A549 (cell line): ENCODE data around the gene IP6K1. TPM values are rescaled to one million over a fixed set of nuclear protein-coding genes. Genes with fewer than 3 reads are reported as not detected.
"Not testable (repeated sequence)": the region's sequence is repeated elsewhere in the genome, so short reads cannot be mapped to it uniquely, and the experiment has no call there.

Experiments
- ATAC-seq, 2 experiments: fragments of 200-7000 bp in 1 of 2; fragments of >200 bp in 1 of 2; cut with Nextera tagmentation in 1 of 2; cut with Tn5 transposase in 1 of 2; 3 replicates each; pipeline versions ENCODE4 v1.8.0 to v1.9.1; 2018 to 2020; ENCODE audit warnings: mild to moderate bottlenecking in 1 of 2, moderate library complexity in 1 of 2
- CTCF ChIA-PET: fragments of 300-600 bp; sonication (Branson Sonifier 250); formaldehyde crosslinking; extraction: SDS; loops from one replicate; lab custom pipeline; 2021; ENCODE audit warnings: antibody characterized with exemption, inconsistent platforms; lab: Yijun Ruan, JAX
- POLR2A ChIA-PET: fragments of 350-600 bp; formaldehyde crosslinking; extraction: SDS; loops from one replicate; lab custom pipeline; 2021; ENCODE audit warnings: antibody characterized with exemption, inconsistent platforms; lab: Yijun Ruan, JAX
- DNase-seq, 2 experiments: peaks; one replicate each; pipeline versions ENCODE4 v3.0.0 to v3.0.0-alpha.2; 2011 to 2016; ENCODE audit warnings: low read depth in 1 of 2, low spot score in 1 of 2
- FAIRE-seq: peaks from 2 replicates; lab custom pipeline; 2011; peaks lifted over from hg19 to GRCh38; lab: Jason Lieb, UNC
- H3K27ac ChIP-seq, 2 experiments: fragments of >200 bp; sonication (Bioruptor Twin); formaldehyde crosslinking; 3 replicates each; pipeline ENCODE4 v1.5.1; 2016 to 2017
- H3K4me1 ChIP-seq: fragments of >200 bp; sonication (Bioruptor Twin); formaldehyde crosslinking; 3 replicates; pipeline ENCODE4 v1.6.1; 2016
- H3K4me2 ChIP-seq: fragments of >200 bp; sonication (Bioruptor Twin); formaldehyde crosslinking; 3 replicates; pipeline ENCODE4 v1.6.1; 2016
- H3K4me3 ChIP-seq: fragments of >200 bp; sonication (Bioruptor Twin); formaldehyde crosslinking; 3 replicates; pipeline ENCODE4 v1.5.1; 2016
- H3K9me3 ChIP-seq: fragments of >200 bp; sonication (Bioruptor Twin); formaldehyde crosslinking; 3 replicates; pipeline ENCODE4 v1.6.1; 2016
- BHLHE40 ChIP-seq: IDR thresholded peaks from 2 replicates; pipeline ENCODE4 v1.6.1; 2012; ENCODE audit warnings: low read depth, low read length, inconsistent platforms
- CBX2 ChIP-seq: fragments of 200-600 bp; sonication (generic); IDR thresholded peaks from 2 replicates; pipeline ENCODE4 v1.6.1; 2016; ENCODE audit warnings: low read depth, mild to moderate bottlenecking, borderline replicate concordance
- EHMT2 ChIP-seq: fragments of 200-600 bp; sonication (generic); IDR thresholded peaks from 2 replicates; pipeline ENCODE4 v1.6.1; 2016; ENCODE audit warnings: antibody characterized with exemption, low read depth, mild to moderate bottlenecking, moderate library complexity
- EP300 ChIP-seq, 2 experiments: fragments of >200 bp; sonication (Bioruptor Twin); formaldehyde crosslinking; IDR thresholded peaks; 2 replicates in 1 of 2; 3 replicates in 1 of 2; pipeline ENCODE4 v1.6.1; 2016 to 2017
- FOSL2 ChIP-seq, 2 experiments: fragments of 450-650 bp in 1 of 2; fragments of >200 bp in 1 of 2; sonication (Bioruptor Twin) in 1 of 2; formaldehyde crosslinking; IDR thresholded peaks; 2 replicates each; pipeline versions ENCODE4 v1.5.0 to v1.6.1; 2016 to 2020; ENCODE audit warnings: mild to moderate bottlenecking in 1 of 2, moderate library complexity in 1 of 2
- GATA3 ChIP-seq: IDR thresholded peaks from 2 replicates; pipeline ENCODE4 v1.6.1; 2012; ENCODE audit warnings: borderline replicate concordance
- HDAC2 ChIP-seq: fragments of 200-600 bp; sonication (generic); IDR thresholded peaks from 2 replicates; pipeline ENCODE4 v1.6.1; 2016
- HEYL ChIP-seq: fragments of 250-450 bp; sonication (Bioruptor Pico); IDR thresholded peaks from 2 replicates; pipeline ENCODE4 v1.8.0; 2021; ENCODE audit warnings: mild to moderate bottlenecking, moderate library complexity
- HOXB13 ChIP-seq: fragments of 250-450 bp; sonication (Bioruptor Pico); IDR thresholded peaks from 2 replicates; pipeline ENCODE4 v1.5.0; 2020; ENCODE audit warnings: low read depth, mild to moderate bottlenecking, moderate library complexity
- MAFK ChIP-seq: fragments of 450-650 bp; IDR thresholded peaks from 2 replicates; pipeline ENCODE4 v1.6.1; 2014; ENCODE audit not compliant: partially characterized antibody
- NR3C1 ChIP-seq: fragments of >200 bp; sonication (Bioruptor Twin); formaldehyde crosslinking; IDR thresholded peaks from 3 replicates; pipeline ENCODE4 v1.6.1; 2017
- RCOR1 ChIP-seq: fragments of 150-350 bp; IDR thresholded peaks from 2 replicates; pipeline ENCODE4 v1.6.1; 2014; ENCODE audit warnings: antibody characterized with exemption, low read length, low read depth
- RNF2 ChIP-seq: fragments of 200-600 bp; sonication (generic); IDR thresholded peaks from 2 replicates; pipeline ENCODE4 v1.6.1; 2016; ENCODE audit warnings: low read depth, mild to moderate bottlenecking, antibody characterized with exemption, moderate library complexity, borderline replicate concordance
- SREBF2 ChIP-seq: fragments of 450-650 bp; IDR thresholded peaks from 2 replicates; pipeline ENCODE4 v1.6.1; 2014; ENCODE audit warnings: mild to moderate bottlenecking, moderate library complexity
- TP53 ChIP-seq: fragments of 250-450 bp; sonication (Bioruptor Pico); IDR thresholded peaks from 2 replicates; pipeline ENCODE4 v1.5.0; 2021; ENCODE audit warnings: mild to moderate bottlenecking, moderate library complexity
- ZNF302 ChIP-seq: fragments of 250-450 bp; sonication (Bioruptor Pico); IDR thresholded peaks from 2 replicates; pipeline ENCODE4 v1.9.0; 2021; ENCODE audit warnings: inconsistent platforms, mild to moderate bottlenecking, moderate library complexity
- WGBS: methylation state at CpG from one replicate; pipeline ENCODE4 v1.1.6; 2017; ENCODE audit errors: missing lambda C conversion rate; 5-methylcytosine and 5-hydroxymethylcytosine counted together
- polyA plus RNA-seq, 4 experiments: library from polyadenylated mRNA; depleted of rRNA in 3 of 4; stranded (reverse); fragments of >200 nt; fragmentation: RNase III in 1 of 4; extraction: RNeasy Plus Mini Kit Qiagen cat#74134 plus additional on column Dnase treatment in 1 of 4; gene quantifications; 2 replicates in 3 of 4; 3 replicates in 1 of 4; pipeline ENCODE4 v1.2.3, GENCODE V29; 2011 to 2017
- TF ChIP-seq, protein P1 (sequence below): fragments of 250-450 bp; sonication (Bioruptor Pico); IDR thresholded peaks from 2 replicates; pipeline ENCODE4 v1.5.0; 2021; ENCODE audit warnings: mild to moderate bottlenecking, moderate library complexity, borderline replicate concordance
- TF ChIP-seq, protein P2 (sequence below): fragments of >200 bp; sonication (Bioruptor Twin); formaldehyde crosslinking; IDR thresholded peaks from 3 replicates; pipeline ENCODE4 v1.6.1; 2016
- TF ChIP-seq, protein P3 (sequence below): IDR thresholded peaks from 2 replicates; pipeline ENCODE4 v1.6.1; 2012; ENCODE audit warnings: low read depth, borderline replicate concordance
- TF ChIP-seq, protein P4 (sequence below): IDR thresholded peaks from 2 replicates; pipeline ENCODE4 v1.6.1; 2012
- TF ChIP-seq, protein P5 (sequence below): IDR thresholded peaks from 2 replicates; pipeline ENCODE4 v1.6.1; 2012

Gene IP6K1
- polyA plus RNA-seq, 2 of the 4 experiments (the other 2 are of a cell fraction), result 16.2 to 22.2 TPM

DNA sequence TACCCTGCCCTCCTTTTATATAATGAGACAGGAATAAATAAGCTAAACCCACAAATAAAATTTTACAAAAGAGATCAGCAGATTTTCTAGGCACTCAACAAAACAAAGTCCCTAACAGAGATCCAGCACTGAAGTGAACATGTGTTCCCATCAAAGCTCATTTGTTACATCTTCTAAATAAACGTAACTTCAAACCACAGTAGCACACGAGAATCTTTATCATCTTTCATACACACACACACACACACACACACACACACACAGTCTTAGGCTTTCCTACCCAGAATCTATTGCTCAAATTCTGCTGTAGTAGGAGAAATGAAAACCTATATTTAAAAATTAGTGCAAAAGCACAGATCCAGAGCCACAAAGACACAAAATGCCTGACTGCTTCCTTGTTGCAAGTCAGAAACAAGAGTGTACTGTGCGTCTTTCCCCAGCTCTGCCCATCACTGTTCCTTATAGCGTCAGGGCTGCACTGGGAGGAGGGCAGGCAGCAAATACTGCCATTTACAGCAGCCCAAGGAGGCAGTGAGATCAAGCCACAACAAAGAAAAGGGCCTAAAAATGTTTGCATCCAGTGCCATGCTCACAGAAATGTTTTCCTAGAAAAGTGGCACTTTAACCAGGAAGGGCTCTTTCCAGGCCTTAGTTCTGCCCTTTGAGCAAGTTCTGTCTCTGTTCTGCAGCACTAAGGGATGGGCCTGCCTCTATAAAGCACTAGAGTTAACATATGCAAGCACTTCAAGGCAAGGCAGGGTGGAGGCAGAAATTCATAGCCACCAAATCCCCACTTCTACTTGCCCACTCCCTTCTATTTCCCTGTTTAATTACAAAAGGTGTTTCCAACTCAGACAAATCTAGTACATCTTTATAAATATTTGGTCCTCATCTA lies 6.0 kb downstream of the IP6K1 start:
- POLR2A ChIA-PET, result no interaction called here

DNA sequence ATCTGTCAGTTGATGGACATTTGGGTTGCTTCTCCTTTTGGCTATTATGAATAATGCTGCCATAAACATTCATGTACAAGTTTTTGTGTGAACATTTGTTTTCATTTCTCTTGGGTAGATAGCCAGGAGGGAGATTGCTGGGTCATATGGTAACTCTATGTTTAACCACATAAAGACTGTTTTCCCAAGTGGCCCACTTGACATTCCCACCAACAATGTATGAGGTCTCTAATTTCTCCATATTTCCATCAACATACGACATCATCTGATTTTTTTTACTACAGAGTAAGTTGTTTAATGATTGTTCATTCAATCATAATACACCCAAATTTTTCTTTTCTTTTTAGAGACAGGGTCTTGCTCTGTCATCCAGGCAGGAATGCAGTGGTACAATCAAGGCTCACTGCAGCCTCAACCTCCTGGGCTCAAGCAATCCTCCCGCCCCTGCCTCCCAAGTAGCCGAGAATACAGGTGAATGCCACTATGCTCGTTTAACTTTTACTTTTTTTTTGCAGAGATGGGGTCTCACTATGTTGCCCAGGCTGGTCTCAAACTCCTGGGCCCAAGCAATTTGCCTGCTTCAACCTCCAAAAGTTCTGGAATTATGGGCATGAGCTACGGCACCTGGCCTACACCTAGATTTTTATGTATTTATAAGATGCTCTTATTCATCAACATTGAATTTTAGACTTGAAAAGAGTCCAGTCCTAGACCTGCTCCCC lies 6.8 kb downstream of the IP6K1 start:
- ChIA-PET CTCF (interaction anchor here (0.9 kb wide), 1 partner anchor 23 kb away, joined by 3 read pairs; the partner anchor contains the start of gene INKA1), POLR2A (no interaction called here)
- Histone ChIP-seq H3K9me3 (no peaks in the 10 kb centered on the region), H3K4me2 (no peak overlapping the region), H3K4me3 (no peak overlapping the region), H3K4me1 (peaks cover 5% of the 10 kb centered on the region; the same call in 1 of the 3 replicates), H3K27ac (no peak overlapping the region)
- WGBS, result 98% methylated on average over 5 of the region's 5 CpGs
- ATAC-seq, result no peak
- TF ChIP-seq, protein P1, sequence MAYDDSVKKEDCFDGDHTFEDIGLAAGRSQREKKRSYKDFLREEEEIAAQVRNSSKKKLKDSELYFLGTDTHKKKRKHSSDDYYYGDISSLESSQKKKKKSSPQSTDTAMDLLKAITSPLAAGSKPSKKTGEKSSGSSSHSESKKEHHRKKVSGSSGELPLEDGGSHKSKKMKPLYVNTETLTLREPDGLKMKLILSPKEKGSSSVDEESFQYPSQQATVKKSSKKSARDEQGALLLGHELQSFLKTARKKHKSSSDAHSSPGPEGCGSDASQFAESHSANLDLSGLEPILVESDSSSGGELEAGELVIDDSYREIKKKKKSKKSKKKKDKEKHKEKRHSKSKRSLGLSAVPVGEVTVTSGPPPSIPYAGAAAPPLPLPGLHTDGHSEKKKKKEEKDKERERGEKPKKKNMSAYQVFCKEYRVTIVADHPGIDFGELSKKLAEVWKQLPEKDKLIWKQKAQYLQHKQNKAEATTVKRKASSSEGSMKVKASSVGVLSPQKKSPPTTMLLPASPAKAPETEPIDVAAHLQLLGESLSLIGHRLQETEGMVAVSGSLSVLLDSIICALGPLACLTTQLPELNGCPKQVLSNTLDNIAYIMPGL (CRISPR knock-in tag), result no peak
- TF ChIP-seq CBX2 (no peak), HDAC2 (no peak), TP53 (CRISPR knock-in tag) (no peak), NR3C1 (no peak), EHMT2 (no peak), HEYL (CRISPR knock-in tag) (no peak), GATA3 (no peak), HOXB13 (CRISPR knock-in tag) (no peak), BHLHE40 (no peak), RNF2 (no peak), FOSL2 (IDR thresholded peaks at IDR 0.05) (no peak), FOSL2 (CRISPR knock-in tag; IDR thresholded peaks at IDR 0.05) (no peak)
- TF ChIP-seq, protein P2, sequence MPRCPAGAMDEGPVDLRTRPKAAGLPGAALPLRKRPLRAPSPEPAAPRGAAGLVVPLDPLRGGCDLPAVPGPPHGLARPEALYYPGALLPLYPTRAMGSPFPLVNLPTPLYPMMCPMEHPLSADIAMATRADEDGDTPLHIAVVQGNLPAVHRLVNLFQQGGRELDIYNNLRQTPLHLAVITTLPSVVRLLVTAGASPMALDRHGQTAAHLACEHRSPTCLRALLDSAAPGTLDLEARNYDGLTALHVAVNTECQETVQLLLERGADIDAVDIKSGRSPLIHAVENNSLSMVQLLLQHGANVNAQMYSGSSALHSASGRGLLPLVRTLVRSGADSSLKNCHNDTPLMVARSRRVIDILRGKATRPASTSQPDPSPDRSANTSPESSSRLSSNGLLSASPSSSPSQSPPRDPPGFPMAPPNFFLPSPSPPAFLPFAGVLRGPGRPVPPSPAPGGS, result no peak
- TF ChIP-seq, protein P3, sequence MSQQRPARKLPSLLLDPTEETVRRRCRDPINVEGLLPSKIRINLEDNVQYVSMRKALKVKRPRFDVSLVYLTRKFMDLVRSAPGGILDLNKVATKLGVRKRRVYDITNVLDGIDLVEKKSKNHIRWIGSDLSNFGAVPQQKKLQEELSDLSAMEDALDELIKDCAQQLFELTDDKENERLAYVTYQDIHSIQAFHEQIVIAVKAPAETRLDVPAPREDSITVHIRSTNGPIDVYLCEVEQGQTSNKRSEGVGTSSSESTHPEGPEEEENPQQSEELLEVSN, result no peak
- TF ChIP-seq, protein P4, sequence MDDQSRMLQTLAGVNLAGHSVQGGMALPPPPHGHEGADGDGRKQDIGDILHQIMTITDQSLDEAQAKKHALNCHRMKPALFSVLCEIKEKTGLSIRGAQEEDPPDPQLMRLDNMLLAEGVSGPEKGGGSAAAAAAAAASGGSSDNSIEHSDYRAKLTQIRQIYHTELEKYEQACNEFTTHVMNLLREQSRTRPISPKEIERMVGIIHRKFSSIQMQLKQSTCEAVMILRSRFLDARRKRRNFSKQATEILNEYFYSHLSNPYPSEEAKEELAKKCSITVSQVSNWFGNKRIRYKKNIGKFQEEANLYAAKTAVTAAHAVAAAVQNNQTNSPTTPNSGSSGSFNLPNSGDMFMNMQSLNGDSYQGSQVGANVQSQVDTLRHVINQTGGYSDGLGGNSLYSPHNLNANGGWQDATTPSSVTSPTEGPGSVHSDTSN, result no peak
- no peak for DNase-seq
- FAIRE-seq, result no peak

More for the DNA sequence above, 6.0 kb downstream of the IP6K1 start:
- no peak for FAIRE-seq
- Histone ChIP-seq H3K4me1 (0 out of 3 replicates have a peak, but pooled peaks cover 6% of the 10 kb centered on the region), H3K4me3 (no peak overlapping the region), H3K4me2 (no peak overlapping the region), H3K27ac (no peak overlapping the region), H3K9me3 (no peaks in the 10 kb centered on the region)
- WGBS, result 96% methylated on average over 4 of the region's 4 CpGs
- TF ChIP-seq, protein P5, sequence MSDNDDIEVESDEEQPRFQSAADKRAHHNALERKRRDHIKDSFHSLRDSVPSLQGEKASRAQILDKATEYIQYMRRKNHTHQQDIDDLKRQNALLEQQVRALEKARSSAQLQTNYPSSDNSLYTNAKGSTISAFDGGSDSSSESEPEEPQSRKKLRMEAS, result no peak
- TF ChIP-seq BHLHE40, result no peak
- TF ChIP-seq EP300 (IDR thresholded peaks at IDR 0.05), result no peak
- no peak for TF ChIP-seq ZNF302 (CRISPR knock-in tag)
- TF ChIP-seq MAFK, result no peak
- TF ChIP-seq SREBF2, result no peak
- TF ChIP-seq RCOR1, result no peak
- DNase-seq, result no peak
- CTCF ChIA-PET, result interaction anchor here (0.9 kb wide), 1 partner anchor 22 kb away, joined by 3 read pairs; the partner anchor contains the start of gene INKA1
- no peak for ATAC-seq

DNA sequence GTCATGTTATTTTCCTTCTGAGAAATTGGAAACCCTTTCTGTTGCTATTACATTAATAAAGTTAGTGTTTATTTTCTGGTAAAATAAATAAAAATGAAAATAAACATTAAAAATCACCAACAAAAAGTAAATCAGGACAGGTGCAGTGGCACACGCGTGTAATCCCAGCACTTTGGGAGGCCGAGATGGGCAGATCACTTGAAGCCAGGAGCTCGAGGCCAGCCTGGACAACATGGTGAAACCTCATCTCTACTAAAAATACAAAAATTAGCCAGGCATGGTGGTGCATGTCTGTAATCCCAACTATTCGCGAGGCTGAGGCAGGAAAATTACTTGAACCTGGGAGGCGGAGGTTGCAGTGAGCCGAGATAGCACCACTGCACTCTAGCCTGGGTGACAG lies 10.2 kb downstream of the IP6K1 start:
- H3K4me3 ChIP-seq, FAIRE-seq, H3K4me2 ChIP-seq, H3K4me1 ChIP-seq, H3K27ac ChIP-seq, ATAC-seq, POLR2A ChIA-PET, H3K9me3 ChIP-seq, DNase-seq: not testable (repeated sequence)
- WGBS, result 91% methylated on average over 8 of the region's 8 CpGs
- CTCF ChIA-PET, result interaction anchor here (1.7 kb wide), 1 partner anchor 27 kb away, joined by 4 read pairs; the partner anchor contains the start of gene INKA1
